ENCODE measurements around the gene SURF1.

DNA sequence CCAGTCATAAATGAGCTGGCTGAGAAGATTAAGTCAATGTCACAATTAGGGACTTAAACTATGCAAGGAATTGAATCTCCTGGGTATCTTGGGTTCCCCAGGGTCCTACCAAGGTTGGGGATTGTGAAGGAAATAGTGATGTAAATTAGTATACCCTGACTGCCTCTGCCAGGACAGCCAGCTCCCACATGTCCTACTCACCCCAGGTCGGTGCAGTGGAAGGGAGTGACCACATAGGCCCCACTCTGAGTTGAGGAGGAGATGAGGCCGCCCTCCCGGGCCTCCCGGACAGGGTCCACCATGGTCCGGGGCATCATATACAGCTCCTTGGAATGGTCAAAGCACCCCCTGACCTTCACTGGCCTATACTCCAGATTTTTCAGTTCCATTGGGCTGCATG lies 2.7 kb downstream of the SURF1 start:
- TF ChIP-seq, protein P1, sequence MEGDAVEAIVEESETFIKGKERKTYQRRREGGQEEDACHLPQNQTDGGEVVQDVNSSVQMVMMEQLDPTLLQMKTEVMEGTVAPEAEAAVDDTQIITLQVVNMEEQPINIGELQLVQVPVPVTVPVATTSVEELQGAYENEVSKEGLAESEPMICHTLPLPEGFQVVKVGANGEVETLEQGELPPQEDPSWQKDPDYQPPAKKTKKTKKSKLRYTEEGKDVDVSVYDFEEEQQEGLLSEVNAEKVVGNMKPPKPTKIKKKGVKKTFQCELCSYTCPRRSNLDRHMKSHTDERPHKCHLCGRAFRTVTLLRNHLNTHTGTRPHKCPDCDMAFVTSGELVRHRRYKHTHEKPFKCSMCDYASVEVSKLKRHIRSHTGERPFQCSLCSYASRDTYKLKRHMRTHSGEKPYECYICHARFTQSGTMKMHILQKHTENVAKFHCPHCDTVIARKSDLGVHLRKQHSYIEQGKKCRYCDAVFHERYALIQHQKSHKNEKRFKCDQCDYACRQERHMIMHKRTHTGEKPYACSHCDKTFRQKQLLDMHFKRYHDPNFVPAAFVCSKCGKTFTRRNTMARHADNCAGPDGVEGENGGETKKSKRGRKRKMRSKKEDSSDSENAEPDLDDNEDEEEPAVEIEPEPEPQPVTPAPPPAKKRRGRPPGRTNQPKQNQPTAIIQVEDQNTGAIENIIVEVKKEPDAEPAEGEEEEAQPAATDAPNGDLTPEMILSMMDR (conservative IDR thresholded peaks at IDR 0.05; ENCODE audit: low read depth, low read length): no peak
- no peak for TF ChIP-seq EZH2phosphoT487 (IDR thresholded peaks at IDR 0.05; ENCODE audit: borderline replicate concordance, low read length)
